GM12801 (cell line): Measurements from ENCODE around the gene NEURL1.

Experiments used
- CTCF ChIP-seq: IDR thresholded peaks from one replicate; pipeline ENCODE4 v1.5.1; 2011; ENCODE audit warnings: control low read depth; ENCODE audit not compliant: insufficient read length; ENCODE audit errors: extremely low read depth

The NEURL1 gene

GRCh38 chr10:103569896-103570295, 76.4 kb downstream of the NEURL1 start:
- TF ChIP-seq CTCF: no peak

GRCh38 chr10:103570844-103571655, 77.5 kb downstream of the NEURL1 start:
- TF ChIP-seq CTCF: no peak

DNA sequence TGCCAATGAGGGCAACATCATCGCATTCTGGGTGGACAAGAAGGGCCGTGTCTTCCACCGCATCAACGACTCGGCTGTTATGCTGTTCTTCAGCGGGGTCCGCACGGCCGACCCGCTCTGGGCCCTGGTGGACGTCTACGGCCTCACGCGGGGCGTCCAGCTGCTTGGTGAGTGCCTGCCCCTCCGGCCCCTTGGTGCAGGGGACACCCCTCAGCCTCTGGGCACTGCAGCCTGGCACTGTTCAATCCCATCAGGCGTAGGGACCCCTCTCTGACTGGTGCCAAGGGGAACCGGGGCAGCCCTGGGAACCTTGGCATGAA, 78.1 kb downstream of the NEURL1 start:
- no peak for TF ChIP-seq CTCF

- no peak for TF ChIP-seq CTCF
Observed at GRCh38 chr10:103572347-103573204, 79.1 kb downstream of the NEURL1 start.

DNA sequence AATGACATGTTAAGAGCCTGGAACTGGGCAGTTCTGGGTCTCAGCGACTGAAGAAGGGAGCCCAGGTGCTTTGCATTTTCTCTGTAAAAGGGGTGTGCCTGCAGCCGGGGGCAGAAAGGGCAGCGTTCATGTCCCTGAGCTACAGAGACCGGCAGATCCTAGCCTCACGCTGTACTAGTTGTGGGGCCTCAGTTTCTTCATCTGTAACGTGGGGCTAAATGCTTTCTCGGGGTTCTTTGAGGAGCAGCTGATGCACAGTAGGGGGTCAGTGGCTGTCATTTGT, 79.6 kb downstream of the NEURL1 start:
- no peak for TF ChIP-seq CTCF

DNA sequence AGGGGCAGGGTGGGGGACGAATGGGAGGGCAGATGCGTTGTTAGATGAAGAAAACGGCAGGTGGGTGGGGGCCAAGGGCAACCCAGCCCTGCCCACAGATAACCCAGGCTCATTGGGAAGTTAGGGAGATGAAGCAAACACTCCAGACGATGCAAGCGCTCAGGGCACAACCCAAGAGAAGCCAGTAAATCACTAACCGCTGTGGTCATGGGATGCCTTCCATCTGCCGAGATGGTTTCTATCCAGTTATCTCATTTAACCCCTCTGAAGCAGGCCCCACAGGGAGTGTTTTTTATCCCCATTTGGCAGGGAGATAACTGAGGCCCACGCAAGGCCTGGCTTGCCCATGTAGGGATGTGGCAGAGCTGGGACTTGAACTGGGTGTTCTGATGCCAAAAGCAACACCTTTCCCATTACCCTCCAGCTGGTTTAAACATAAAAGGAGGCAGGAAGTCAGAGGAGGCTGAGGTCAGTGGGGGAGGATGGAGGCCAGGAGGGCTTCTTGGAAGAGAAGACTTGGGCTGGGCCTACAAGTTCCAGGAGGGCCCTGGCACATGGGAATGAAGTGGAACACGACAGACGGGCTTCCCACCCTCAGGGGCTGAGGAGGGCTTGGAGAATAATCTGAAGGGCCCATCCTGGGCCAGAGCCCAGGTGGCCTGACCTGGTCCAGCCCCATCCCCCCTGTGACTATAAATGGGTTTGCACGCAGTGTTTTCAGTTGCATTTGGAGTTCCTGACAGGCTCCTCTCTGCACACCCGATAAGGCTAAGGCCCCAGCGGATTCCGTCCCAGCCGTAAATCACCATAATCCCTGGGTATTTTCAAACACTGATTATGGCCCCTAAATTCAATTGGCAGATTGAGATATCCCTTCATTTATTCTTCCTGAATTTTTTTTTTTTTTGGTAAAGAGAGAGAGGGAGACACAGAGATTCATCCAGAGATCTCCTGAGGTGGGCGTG, 80.9 kb downstream of the NEURL1 start:
- no peak for TF ChIP-seq CTCF
